Upper lobe of left lung (tissue), 6 donors: Measurements from ENCODE around the gene DCTN3. TPM values are rescaled to one million over a fixed set of nuclear protein-coding genes. Genes with fewer than 3 reads are reported as not detected.
"Not testable (repeated sequence)": the region's sequence is repeated elsewhere in the genome, so short reads cannot be mapped to it uniquely, and the experiment has no call there.

Experiments used
- ATAC-seq, 2 donors: fragments of 200-7000 bp; cut with Tn5 transposase; one replicate each; pipeline ENCODE4 v1.9.1; 2022; ENCODE audit warnings: mild to moderate bottlenecking in 2 of 2, moderate library complexity in 2 of 2; ENCODE audit not compliant: low FRiP score in 2 of 2
- DNase-seq, 2 donors: peaks; one replicate each; pipeline ENCODE4 v3.0.0-alpha.2; 2019 to 2020
- H3K27ac ChIP-seq, 4 donors: fragments of 200-600 bp; sonication (generic); one replicate each; pipeline ENCODE4 v1.5.1; 2016 to 2019
- H3K27me3 ChIP-seq, 4 donors: fragments of 200-600 bp; sonication (generic); one replicate each; pipeline ENCODE4 v1.5.1; 2017 to 2019
- H3K36me3 ChIP-seq, 4 donors: fragments of 200-600 bp; sonication (generic); one replicate each; pipeline ENCODE4 v1.5.1; 2016 to 2019
- H3K4me1 ChIP-seq, 4 donors: fragments of 200-600 bp; sonication (generic); one replicate each; pipeline ENCODE4 v1.5.1; 2018 to 2019
- H3K4me3 ChIP-seq, 4 donors: fragments of 200-600 bp; sonication (generic); one replicate each; pipeline ENCODE4 v1.5.1; 2017 to 2019; ENCODE audit warnings: mild to moderate bottlenecking in 2 of 4, moderate library complexity in 1 of 4
- H3K9me3 ChIP-seq, 4 donors: fragments of 200-600 bp; sonication (generic); one replicate each; pipeline ENCODE4 v1.5.1; 2018 to 2019
- EP300 ChIP-seq, 4 donors: sonication (generic); formaldehyde crosslinking; IDR thresholded peaks; one replicate each; pipeline ENCODE4 v1.5.1; 2017; ENCODE audit warnings: antibody characterized with exemption in 4 of 4, control low read depth in 2 of 4
- POLR2A ChIP-seq, 4 donors: fragments of 450-650 bp; IDR thresholded peaks; one replicate each; pipeline ENCODE4 v1.5.1; 2016 to 2017; ENCODE audit warnings: antibody characterized with exemption in 4 of 4, mild to moderate bottlenecking in 2 of 4
- POLR2AphosphoS5 ChIP-seq, 2 donors: sonication (generic); formaldehyde crosslinking; IDR thresholded peaks; one replicate each; pipeline ENCODE4 v1.5.1; 2017; ENCODE audit warnings: antibody characterized with exemption in 2 of 2
- WGBS, 2 donors: methylation state at CpG; one replicate each; pipeline ENCODE4 v1.1.5; 2017 to 2018; 5-methylcytosine and 5-hydroxymethylcytosine counted together
- total RNA-seq, 6 donors: library from RNA; depleted of rRNA in 4 of 6; stranded (reverse); fragments of >200 nt in 4 of 6; gene quantifications; one replicate each; pipeline versions ENCODE4 v1.1.0 to v1.2.1, GENCODE V29; 2016 to 2021
- TF ChIP-seq, protein P1 (sequence below), 6 experiments: fragments of 450-650 bp in 4 of 6; fragments of 200-600 bp in 2 of 6; sonication (generic) in 2 of 6; IDR thresholded peaks; one replicate each; pipeline ENCODE4 v1.5.1; 2016 to 2019; ENCODE audit warnings: antibody characterized with exemption in 6 of 6
- donor health status: DM: no; HTN: no; CAD: no; lungs with moderate emphysema.
- donor health status: DM: no; HTN: yes; CAD: no; lungs with severe emphysema.

The DCTN3 gene
- total RNA-seq, 6 donors from 2014 or later = 26.2 to 92.6 (median 68.1) TPM

DNA sequence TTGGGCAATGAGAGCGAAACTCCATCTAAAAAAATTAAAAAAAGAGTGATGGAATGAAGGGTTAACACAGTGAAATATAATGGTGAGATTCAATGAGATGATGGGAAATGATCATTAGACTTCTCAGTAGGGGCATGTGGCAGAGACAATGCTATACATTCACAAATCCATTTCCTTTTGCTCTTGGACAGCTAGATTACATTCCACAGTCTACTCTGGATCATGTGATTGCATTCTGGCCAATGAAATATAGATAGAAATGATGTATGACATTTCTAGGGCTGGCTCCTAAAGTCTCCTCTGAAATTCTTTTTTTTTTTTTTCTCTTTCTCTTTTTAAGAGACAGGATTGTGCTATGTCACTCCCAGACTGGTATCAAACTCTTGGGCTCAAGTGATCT lies 22.4 kb upstream of the DCTN3 start:
- Histone ChIP-seq H3K27me3 (no peaks in the 10 kb centered on the region), H3K27ac (no peak overlapping the region), H3K36me3 (no peaks in the 10 kb centered on the region), H3K9me3 (no peaks in the 10 kb centered on the region), H3K4me3 (no peak overlapping the region), H3K4me1 (peaks cover 16 to 21% (median 18%) of the 10 kb centered on the region in 4 donors)
- no peak for ATAC-seq
- TF ChIP-seq, protein P1, sequence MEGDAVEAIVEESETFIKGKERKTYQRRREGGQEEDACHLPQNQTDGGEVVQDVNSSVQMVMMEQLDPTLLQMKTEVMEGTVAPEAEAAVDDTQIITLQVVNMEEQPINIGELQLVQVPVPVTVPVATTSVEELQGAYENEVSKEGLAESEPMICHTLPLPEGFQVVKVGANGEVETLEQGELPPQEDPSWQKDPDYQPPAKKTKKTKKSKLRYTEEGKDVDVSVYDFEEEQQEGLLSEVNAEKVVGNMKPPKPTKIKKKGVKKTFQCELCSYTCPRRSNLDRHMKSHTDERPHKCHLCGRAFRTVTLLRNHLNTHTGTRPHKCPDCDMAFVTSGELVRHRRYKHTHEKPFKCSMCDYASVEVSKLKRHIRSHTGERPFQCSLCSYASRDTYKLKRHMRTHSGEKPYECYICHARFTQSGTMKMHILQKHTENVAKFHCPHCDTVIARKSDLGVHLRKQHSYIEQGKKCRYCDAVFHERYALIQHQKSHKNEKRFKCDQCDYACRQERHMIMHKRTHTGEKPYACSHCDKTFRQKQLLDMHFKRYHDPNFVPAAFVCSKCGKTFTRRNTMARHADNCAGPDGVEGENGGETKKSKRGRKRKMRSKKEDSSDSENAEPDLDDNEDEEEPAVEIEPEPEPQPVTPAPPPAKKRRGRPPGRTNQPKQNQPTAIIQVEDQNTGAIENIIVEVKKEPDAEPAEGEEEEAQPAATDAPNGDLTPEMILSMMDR (IDR thresholded peaks at IDR 0.05) = no peak
- TF ChIP-seq EP300 (IDR thresholded peaks at IDR 0.05) = no peak
- no peak for TF ChIP-seq POLR2A (IDR thresholded peaks at IDR 0.05)
- no peak for TF ChIP-seq POLR2AphosphoS5 (IDR thresholded peaks at IDR 0.05)
- 94 to 97% methylated on average over 1 of the region's 1 CpG for WGBS, 2 donors
- no peak for DNase-seq

DNA sequence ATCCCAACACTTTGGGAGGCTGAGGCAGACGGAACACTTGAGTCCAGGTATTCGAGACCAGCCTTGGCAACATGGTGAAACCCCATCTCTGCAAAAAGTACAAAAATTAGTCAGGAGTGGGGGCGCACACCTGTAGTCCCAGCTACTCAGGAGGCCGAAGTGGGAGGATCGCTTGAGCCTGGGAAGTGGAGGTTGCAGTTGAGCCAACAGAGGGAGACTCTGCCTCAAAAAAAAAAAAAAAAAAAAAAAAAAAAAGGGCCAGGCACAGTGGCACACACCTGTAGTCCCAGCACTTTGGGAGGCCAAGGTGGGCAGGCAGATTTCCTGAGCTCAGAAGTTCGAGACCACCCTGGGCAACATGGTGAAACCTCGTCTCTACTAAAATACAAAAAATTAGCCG lies 19.0 kb upstream of the DCTN3 start:
- not testable (repeated sequence) for DNase-seq

DNA sequence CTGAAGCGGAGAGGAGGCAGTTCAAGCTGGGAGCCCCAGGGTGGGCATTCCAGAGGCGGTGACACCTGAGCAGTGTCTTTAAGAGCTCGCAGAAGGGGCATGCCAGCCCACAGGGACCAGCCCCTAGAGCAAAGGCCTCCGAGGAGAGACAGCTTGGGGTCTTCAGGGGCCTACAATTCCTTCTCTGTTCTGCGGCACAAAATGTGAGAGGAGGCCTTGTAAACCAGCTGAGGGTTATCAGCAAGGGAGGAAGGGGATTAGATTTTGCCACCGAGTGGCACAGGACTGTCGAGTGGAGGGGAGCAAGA lies 17.8 kb upstream of the DCTN3 start:
- Histone ChIP-seq H3K27ac (peak overlapping the region; percentile 73 to 94 (median 88)), H3K36me3 (peaks cover 0 to 8% (median 4%) of the 10 kb centered on the region in 4 donors), H3K27me3 (no peaks in the 10 kb centered on the region), H3K4me3 (peak overlapping the region; percentile 58 to 91 (median 81)), H3K9me3 (no peaks in the 10 kb centered on the region), H3K4me1 (peaks cover 21 to 23% (median 22%) of the 10 kb centered on the region in 4 donors)
- ATAC-seq = no peak
- TF ChIP-seq POLR2A (IDR thresholded peaks at IDR 0.05) (no peak), EP300 (IDR thresholded peaks at IDR 0.05) (no peak), POLR2AphosphoS5 (IDR thresholded peaks at IDR 0.05) (no peak)
- TF ChIP-seq, protein P1 (IDR thresholded peaks at IDR 0.05) = no peak
- WGBS, 2 donors = 21 to 42% methylated on average over 6 to 7 of the region's 7 CpGs
- no peak for DNase-seq

More for the DNA sequence above, 19.0 kb upstream of the DCTN3 start:
- 95 to 96% methylated on average over 8 of the region's 8 CpGs for WGBS, 2 donors
- not testable (repeated sequence) for H3K27ac ChIP-seq, H3K27me3 ChIP-seq, ATAC-seq, H3K4me3 ChIP-seq, H3K36me3 ChIP-seq, H3K9me3 ChIP-seq
- peaks cover 21 to 23% (median 22%) of the 10 kb centered on the region in 4 donors for H3K4me1 ChIP-seq

- Histone ChIP-seq H3K27me3 (no peaks in the 10 kb centered on the region), H3K9me3 (no peaks in the 10 kb centered on the region), H3K4me1 (peaks cover 21 to 23% (median 22%) of the 10 kb centered on the region in 4 donors), H3K27ac (peak within 1 kb of the TSS; percentile 73 to 94 (median 88)), H3K36me3 (peaks cover 0 to 8% (median 4%) of the 10 kb centered on the region in 4 donors), H3K4me3 (peak within 1 kb of the TSS; percentile 58 to 91 (median 81))
- DNase-seq (peak; percentile 94 to 98), ATAC-seq (peak; percentile 97 to 98)
- TF ChIP-seq POLR2A (IDR thresholded peaks at IDR 0.05) (peak in 3 of 4 donors; percentile 13 to 93 (median 70)), POLR2AphosphoS5 (IDR thresholded peaks at IDR 0.05) (peak; percentile 77 to 88), EP300 (IDR thresholded peaks at IDR 0.05) (no peak)
- TF ChIP-seq, protein P1 (IDR thresholded peaks at IDR 0.05) = peak in 3 of 6 experiments; percentile 35 to 47 (median 45)
- 0% methylated on average over 19 to 37 of the region's 74 CpGs for WGBS, 2 donors
Observed at GRCh38 chr9:34637356-34638137, 17.3 kb upstream of the DCTN3 start, which contains the start of gene SIGMAR1. Gene SIGMAR1 (minus strand): TSS chr9:34637787. CDS start chr9:34637697, 90 bp downstream.

- H3K36me3 ChIP-seq = peaks cover 0 to 8% (median 4%) of the 10 kb centered on the region in 4 donors
- peak overlapping the region; percentile 73 to 94 (median 88) for H3K27ac ChIP-seq
- TF ChIP-seq, protein P1 (IDR thresholded peaks at IDR 0.05) = no peak
- TF ChIP-seq EP300 (IDR thresholded peaks at IDR 0.05) = no peak
- no peak for TF ChIP-seq POLR2AphosphoS5 (IDR thresholded peaks at IDR 0.05)
- no peak for TF ChIP-seq POLR2A (IDR thresholded peaks at IDR 0.05)
- 5 to 12% methylated on average over 15 to 17 of the region's 23 CpGs for WGBS, 2 donors
- H3K4me3 ChIP-seq = peak overlapping the region; percentile 58 to 91 (median 81)
- DNase-seq (no peak), ATAC-seq (no peak)
- no peaks in the 10 kb centered on the region for H3K9me3 ChIP-seq
- H3K4me1 ChIP-seq = peaks cover 21 to 23% (median 22%) of the 10 kb centered on the region in 4 donors
- no peaks in the 10 kb centered on the region for H3K27me3 ChIP-seq
Observed at GRCh38 chr9:34636791-34637355, 16.6 kb upstream of the DCTN3 start.
